HG02970 (cell line): ENCODE data around the gene MIPEP.
"Not testable (repeated sequence)": the region's sequence is repeated elsewhere in the genome, so short reads cannot be mapped to it uniquely, and the experiment has no call there.

Source experiments
- ATAC-seq: cut with Tn5 transposase; IDR thresholded peaks from one replicate; pipeline ENCODE4 v1.9.1; 2021; ENCODE audit warnings: mild to moderate bottlenecking, moderate library complexity, moderate number of reproducible peaks; ENCODE audit not compliant: unreplicated experiment, low FRiP score

Gene MIPEP

DNA sequence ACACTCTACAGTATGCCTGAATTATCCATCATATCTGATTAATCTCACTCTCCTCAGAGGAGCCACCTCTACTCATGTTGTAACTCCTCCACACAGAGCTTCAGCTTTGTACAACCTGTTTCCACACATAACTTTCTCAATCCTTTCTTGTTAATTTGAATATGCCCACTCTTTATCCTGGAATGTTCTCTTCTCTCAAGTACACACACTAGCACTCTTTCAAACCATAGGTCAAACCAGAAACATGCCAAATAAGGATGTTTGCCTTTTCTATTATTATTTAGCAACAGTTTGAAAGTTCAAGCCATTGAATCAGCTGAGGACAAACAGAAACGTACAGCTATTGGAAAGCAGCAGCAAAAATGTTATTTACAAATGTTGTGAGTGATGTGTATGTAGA, 110.3 kb downstream of the MIPEP start:
- no peak for ATAC-seq

DNA sequence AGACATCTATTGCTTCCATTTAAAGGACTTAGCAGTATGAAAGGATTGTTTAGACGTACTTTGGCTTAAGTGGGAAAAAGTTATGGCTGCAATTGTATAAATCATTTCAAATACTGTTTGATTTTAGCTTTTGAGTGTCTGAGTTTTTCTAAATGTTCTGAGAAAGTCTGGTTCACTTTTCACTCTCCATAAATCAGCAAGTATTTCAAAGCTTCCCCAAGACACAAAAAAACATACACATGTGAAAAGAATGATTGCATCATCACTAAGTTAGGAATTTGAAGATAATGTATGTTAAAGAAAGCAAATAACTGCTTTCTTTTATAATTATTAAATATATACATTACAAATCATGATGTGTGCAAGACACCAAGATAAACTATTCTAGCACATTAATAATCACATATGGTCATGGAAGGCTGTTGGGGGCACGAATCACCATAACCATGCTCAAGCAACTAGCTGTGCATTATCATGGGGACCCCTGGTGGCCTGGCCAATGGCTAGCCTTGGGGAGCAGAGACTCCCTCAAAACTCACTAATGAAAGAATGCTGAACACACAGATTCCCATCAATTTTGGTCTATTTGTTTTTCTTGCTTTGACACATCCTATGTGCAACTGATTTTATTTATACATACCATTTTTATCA, 111.1 kb downstream of the MIPEP start:
- ATAC-seq: no peak

DNA sequence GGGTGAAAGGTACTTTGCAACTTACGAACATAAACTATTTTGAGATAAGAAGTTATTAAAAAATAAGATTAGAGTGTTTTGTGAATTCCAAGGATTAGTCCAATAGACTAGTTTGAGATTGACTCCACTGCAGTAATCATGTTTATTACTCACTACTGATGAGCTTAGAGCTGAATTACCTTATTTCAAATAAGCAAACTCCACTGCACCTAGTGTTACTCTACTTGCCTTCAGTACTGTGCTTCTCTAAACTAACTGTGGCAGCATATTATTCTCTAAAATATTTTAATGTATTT, 111.7 kb downstream of the MIPEP start:
- peak; percentile 35 for ATAC-seq

DNA sequence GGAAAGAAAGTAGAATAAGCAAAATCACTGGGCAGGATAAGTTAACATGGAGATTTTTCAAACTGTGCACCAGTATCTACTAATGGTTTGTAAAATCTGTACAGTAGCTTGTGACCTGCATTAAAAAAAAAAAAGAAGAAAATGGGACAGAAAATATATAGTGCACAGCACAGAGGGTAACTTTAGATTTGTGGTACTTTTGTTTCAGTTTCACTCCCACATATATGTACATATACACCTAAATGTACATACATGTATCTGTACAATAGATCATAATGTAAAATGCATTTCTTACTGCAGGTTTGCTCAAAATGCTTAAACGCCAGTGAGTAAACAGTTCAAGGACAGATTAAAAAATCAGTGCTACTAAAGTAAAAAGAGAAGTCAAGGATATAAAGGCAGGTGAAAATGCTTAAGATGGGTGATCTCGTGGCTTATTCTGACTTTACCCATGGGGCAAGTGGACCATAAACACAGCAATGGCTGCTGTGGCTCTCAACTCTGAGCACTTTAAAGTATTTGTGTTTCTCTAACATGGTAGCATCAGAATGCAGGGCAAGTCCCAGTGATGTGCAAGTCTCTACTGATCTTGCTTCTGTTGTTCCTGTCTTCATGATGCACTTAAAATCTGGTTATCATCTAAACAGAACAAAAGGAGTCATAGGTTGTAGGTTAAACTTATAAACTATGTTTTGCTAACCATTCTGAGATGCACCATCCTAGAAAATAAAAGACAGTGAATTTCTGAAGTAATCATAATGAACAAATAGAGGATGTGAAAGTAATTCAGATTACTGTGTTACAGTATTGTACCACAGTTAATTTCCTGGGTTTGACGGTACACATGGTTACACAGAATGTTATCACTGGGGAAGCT, 112.3 kb downstream of the MIPEP start:
- peak; percentile 91 for ATAC-seq

DNA sequence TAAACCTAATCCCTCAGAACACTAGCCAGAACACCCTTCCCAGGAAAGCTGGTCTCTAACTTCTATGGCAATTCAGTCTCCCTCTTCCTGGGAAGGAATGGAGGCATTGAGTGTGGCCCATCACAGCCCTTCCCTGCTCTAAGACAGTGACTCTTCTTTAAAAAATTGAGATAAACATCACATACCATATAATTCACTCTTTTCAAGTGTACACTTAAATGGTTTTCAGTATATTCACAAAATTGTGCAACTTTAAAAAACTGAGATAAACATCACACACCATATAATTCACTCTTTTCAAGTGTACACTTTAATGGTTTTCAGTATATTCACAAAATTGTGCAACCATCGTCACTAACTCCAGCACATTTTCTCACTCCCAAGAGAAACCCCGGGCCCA, 116.5 kb downstream of the MIPEP start:
- ATAC-seq: no peak

DNA sequence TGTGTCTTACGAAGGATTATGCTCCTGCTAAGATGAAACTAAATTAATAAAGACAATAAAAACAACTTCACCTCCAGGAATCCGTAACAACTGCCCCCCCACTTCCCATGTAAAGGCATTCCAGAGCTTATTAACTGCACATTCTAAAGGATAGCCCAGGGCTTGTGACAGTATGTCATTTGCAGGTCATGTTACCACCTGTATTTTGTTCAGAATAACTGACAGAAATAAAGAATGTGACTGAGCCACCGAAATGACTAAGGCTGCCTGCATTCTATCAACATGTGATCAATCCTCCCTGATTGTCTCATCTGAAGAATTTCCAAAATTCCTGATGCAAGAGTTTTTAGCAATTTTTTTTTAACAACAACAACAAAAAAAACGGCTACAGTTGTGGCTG, 117.2 kb downstream of the MIPEP start:
- no peak for ATAC-seq

DNA sequence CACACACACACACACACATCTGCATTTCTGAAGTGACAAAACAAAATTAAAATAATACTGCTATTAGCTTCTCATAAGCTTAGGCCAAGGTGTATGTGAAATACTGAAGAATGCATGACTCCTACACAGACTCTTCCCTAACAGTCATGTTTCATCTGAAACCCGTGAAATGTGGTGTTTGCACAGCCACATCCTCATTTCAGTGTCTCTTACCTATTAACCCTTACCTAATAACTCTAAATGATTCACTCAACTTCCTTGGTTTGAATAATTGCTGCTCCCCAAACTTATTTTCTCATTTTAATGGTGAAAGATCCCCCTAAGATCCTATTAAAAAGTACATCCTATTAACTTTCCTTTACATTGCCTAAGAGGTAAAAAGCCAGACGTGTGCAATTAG, 117.6 kb downstream of the MIPEP start:
- peak; percentile 77 for ATAC-seq

DNA sequence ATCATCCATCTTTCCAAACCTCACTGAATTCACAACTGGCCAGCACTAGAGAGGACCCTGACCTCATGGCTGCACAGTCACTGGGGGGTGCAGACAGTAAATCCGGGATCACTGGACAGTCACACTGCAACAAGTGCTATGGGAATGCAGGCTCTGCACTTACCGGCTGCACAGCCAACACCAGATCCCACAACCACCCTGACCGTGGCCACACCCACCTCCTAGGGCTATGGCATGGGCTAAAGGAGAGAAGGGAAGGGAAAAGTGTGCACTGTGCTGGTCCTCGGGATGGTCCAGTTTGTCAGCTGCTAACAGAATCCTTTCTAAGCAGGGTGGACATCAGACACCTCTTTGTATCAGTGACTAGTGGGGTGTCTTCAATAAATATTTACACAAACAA, 118.2 kb downstream of the MIPEP start:
- no peak for ATAC-seq

DNA sequence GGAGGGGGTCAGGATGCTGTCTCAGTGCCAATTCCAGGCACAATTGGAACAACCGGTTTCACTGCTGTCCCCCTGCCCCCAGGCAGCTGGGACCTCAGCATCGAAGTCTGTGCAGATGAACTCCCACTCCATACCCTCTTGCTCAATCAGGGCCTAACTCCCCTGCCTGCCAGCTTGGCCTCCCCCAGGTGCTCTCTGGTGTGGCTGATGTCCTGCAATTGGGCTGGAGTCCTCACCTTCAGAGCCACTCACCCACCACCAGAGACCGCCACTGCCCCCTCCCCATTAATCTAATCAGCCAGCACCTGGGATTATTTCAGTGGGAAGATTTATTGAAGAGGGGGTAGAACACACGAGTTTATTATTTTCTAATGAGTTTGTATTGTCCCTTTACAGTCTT, 118.8 kb downstream of the MIPEP start:
- no peak for ATAC-seq

DNA sequence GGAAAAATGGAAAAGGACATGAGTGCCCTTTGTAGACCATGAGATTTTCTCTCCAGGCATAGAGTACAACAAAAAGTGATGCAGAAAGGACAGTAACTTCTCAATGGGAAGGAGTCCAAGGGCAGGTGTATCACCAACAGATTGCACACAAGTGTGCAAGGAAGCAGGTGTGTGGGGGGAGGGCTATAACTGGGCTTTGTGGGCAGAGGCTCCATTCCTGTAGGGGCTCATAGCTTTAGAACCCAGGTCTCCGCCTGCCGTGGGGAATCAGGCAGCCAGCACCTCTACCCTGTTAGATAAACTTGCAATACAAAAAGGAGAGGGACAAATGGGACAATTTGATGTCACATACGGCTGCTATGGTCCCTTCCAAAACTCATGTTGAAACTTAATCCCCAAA, 119.8 kb downstream of the MIPEP start:
- no peak for ATAC-seq

DNA sequence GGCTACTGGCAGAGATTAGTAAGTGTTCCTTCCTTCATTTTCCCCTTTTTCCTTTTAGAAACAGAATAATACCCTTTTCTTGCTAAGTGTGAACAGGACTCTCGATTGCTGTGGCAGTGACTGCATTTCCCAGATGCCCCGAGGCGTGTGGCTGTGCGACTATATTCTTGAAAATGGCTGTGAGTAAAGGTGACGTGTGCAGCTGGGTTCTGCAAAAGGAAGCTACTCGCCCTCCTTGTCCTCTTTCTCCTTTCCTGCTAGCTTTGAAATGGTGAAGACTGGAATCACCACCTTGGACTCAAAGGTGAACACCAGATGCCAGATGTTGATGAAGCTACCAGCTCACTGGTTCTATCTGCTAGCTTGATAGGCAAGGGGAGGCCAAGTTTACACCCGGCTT, 121.4 kb downstream of the MIPEP start:
- no peak for ATAC-seq

DNA sequence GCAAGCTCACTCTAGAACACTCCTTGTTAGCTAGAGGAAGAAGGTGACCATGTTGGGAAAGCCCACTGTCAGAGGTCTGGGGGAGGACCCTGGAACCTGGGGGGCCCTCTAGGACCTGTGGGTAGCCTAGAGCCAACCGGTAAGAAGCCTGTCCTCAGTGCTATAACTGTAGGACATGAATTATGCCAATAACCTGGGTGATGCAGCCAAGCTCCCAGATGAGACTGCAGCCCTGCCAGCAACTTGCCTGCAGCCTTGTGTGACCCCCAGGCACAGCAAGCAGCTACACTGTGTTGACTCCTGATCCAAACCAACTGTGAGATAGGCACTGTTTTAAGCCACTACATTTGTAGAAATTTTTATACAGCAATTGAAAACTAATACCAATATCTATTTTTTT, 122.3 kb downstream of the MIPEP start:
- no peak for ATAC-seq

DNA sequence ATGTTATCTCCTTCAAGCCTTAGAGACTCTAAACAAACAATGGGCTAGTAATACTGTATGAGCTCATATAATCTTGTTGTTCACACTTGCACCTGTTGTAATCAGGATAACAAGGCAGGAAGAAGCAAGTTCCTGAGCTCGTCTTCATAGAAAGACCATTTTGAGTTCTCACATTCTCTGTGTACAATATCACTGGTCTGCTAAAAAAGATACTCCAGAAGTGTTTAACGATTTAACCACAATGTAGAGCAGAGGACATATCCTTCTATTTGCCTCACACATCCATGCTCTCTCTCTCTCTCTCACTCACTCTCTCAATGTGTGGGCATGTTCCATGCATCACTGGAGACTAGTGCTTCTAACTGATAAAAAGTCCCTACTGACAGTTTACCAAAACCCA, 122.9 kb downstream of the MIPEP start:
- no peak for ATAC-seq

DNA sequence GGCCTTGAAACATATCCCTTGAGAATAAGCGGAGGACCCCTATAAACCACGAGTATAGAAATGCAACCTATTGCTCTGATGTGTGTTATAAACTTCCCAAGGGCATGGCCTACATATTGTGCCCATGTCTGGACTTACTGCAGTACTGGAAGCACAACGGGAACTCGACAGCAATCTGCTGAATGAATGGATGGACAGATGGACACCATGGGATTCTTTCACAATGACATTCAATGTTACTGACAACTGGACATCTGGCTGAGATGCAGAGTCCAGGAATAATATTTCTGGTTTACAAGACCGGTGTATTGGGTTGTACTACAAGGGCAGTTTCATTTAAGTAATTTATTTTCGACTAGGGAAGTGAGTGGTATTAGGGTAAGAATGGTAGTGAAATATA, 123.7 kb downstream of the MIPEP start:
- no peak for ATAC-seq

DNA sequence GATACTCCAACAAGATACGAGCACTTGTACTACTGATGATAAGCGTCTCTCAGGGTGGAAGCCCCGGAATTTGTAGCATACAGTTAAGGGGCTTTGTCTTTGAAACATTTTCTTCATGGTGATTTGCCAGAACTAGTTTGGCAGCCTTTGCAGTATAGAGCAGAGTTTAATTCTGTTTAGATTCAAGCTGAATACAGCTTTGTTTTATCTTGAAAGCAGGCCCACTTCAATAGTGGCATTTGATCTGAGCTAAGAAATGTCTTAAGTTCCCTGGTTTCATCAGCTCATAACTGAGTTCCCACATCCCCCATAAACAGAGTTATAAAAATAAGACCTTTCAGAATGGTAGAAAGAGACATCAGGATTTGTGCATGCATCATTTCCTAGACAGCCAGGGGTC, 125.9 kb downstream of the MIPEP start:
- no peak for ATAC-seq

DNA sequence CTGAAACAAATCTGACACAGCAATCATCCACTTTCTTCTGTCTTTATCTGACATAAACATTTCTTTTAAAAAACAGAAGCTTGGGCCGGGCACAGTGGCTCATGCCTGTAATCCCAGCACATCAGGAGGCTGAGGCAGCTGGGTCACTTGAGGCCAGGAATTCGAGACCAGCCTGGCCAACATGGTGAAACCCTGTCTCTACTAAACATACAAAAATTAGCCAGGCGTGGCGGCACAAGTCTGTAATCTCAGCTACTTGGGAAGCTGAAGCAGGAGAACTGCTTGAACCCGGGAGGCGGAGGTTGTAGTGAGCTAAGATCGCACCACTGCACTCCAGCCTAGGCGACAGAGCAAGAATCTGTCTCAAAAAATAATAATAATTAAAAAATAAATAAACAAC, 127.4 kb downstream of the MIPEP start:
- ATAC-seq: not testable (repeated sequence)

DNA sequence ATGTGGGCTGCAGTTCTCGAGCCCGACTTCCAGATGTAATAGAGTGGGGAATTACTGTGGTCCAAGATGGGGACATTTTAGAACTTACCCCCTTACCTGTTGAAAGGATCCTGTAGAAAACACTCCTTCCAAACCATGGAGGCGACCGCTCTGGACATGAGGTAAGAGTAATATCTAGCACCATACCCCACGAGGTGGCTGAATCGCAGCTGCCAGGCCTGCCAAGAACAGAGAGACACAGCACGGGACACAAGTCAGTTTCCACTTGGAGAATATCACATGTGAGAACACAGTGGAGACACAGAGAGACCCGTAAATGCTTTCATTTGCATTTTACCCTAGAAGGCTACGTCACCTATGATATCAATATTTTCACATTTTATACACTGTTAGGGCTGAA, 129.2 kb downstream of the MIPEP start:
- no peak for ATAC-seq

DNA sequence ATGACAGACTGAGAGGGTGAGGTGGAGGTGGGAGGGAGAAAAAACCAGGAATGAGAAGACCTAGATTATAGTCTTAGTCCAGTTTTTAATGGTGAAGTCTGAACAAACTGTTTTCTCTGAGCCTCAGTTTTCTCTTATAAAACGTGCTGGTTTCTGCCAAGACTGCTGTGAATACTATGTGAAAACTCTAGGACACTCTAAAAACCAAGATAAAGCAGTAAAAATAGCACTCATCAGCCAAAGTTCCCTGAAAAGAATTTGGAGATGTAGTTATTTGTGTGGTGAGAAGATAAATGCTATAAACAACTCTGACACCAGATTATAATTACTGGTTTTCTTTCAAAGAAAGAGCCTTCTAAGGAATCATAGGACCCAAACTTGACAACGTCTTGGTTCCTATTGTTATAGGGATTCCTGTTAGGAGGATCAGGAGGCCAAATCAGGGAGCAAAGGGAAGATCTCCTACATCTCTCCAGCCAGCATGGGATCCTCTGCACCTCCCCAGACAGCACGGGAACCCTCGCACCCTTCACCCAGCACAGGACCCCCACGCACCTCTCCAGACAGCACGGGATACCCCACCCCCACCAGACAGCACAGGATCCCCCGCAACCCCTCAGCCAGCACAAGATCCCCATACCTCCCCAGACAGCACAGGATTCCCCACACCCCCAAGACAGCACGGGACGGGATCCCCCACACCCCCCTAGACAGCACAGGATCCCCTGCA, 130.2 kb downstream of the MIPEP start:
- ATAC-seq: no peak

DNA sequence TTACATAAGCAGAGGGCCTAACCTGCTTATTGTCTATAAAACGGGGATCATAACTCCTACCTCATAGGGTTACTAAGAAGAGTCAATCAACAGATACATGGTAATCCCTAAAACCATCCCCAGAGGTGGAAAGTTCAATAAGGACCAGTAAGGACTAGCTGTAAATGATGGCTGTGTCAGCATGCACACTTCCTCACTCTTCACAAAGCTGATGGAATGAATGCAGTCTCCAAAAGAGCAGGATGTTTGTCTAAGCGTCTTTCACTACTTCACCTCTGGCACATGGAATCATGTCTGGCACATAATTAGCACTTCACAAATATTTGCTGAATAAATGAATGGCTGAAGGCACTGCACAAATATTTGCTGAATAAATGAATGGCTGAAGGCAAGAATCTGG, 134.2 kb downstream of the MIPEP start:
- no peak for ATAC-seq

DNA sequence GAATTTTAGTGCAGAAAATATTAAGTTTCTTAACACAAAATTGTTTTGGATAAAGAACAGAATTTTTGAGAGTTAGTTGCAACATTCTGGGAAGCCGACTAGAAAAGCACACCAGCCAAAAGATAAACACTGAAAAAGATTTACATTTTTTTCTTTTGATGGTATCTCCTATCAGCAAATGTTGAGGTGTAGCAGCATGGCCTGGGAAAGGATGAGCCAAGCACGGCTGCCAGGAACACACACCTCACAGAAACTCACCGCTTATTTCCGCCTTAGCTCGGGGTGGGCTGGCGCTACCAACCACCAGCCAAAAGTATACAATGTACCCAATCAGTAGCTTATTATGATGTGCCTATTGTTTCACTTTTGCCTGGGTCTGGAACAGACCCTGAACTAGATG, 134.7 kb downstream of the MIPEP start:
- no peak for ATAC-seq

DNA sequence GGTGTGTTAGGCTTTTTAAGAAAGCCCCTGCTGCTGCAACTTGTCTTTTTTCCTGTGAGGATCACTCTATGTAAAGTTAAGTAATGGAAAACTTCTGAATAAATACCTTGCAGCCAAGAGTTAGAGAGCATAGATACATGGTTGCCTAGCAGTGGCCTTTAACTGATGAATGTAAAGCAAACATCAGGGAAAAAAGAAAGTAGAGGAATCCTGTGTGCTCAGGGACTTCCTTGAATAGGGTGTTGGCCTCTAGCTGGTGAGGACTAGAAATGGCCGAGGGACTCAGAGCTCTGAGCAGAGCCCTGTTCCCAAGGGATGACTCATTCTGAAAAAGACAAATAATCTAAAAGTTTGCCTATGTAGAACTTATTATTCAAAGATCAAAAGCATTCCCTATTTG, 135.7 kb downstream of the MIPEP start:
- ATAC-seq: no peak
